OCI-LY1 (cell line): ENCODE results near the gene CACNA1C.

Experiments used
- H2AFZ ChIP-seq: fragments of 200-600 bp; sonication (generic), shearing (Covaris generic); 2 replicates; pipeline ENCODE4 v1.6.0; 2014; ENCODE audit warnings: antibody characterized with exemption, mild to moderate bottlenecking, low read length
- H3F3A ChIP-seq: fragments of 200-600 bp; sonication (generic), shearing (Covaris generic); 2 replicates; pipeline ENCODE4 v1.6.0; 2014; ENCODE audit warnings: mild to moderate bottlenecking, antibody characterized with exemption, low read length, moderate library complexity; ENCODE audit not compliant: insufficient read depth
- H3K27ac ChIP-seq: fragments of 200-600 bp; sonication (generic); 2 replicates; pipeline ENCODE4 v1.5.1; 2014; ENCODE audit warnings: low read length, mixed run types, mild to moderate bottlenecking, low read depth; ENCODE audit not compliant: poor library complexity, severe bottlenecking
- H3K27me3 ChIP-seq: fragments of 200-600 bp; sonication (generic); 2 replicates; pipeline ENCODE4 v1.6.0; 2014; ENCODE audit warnings: antibody characterized with exemption, mild to moderate bottlenecking, low read length, moderate library complexity; ENCODE audit not compliant: insufficient read depth
- H3K36me3 ChIP-seq: fragments of 200-600 bp; sonication (generic); 2 replicates; pipeline ENCODE4 v1.6.1; 2014; ENCODE audit warnings: mild to moderate bottlenecking, antibody characterized with exemption, low read length, moderate library complexity, mixed read lengths; ENCODE audit not compliant: insufficient read depth
- H3K4me1 ChIP-seq: fragments of 200-600 bp; sonication (generic); 2 replicates; pipeline ENCODE4 v1.5.1; 2014; ENCODE audit warnings: mild to moderate bottlenecking, low read length, moderate library complexity; ENCODE audit not compliant: insufficient read depth, severe bottlenecking
- H3K4me2 ChIP-seq: fragments of 200-600 bp; sonication (generic), shearing (Covaris generic); 2 replicates; pipeline ENCODE4 v1.6.1; 2014; ENCODE audit warnings: low read length
- H3K4me3 ChIP-seq: fragments of 200-600 bp; sonication (generic); 2 replicates; pipeline ENCODE4 v1.5.1; 2014; ENCODE audit warnings: low read length, low read depth, mild to moderate bottlenecking, mixed read lengths; ENCODE audit not compliant: poor library complexity, severe bottlenecking
- H3K79me2 ChIP-seq: fragments of 200-600 bp; shearing (Covaris generic); 2 replicates; pipeline ENCODE4 v1.6.1; 2016; ENCODE audit warnings: mixed run types, low read length, mixed read lengths; ENCODE audit not compliant: insufficient read depth
- H3K9ac ChIP-seq: fragments of 200-600 bp; sonication (generic), shearing (Covaris generic); 2 replicates; pipeline ENCODE4 v1.6.1; 2014; ENCODE audit warnings: mild to moderate bottlenecking, low read length, mixed read lengths
- H3K9me2 ChIP-seq: fragments of 200-600 bp; sonication (generic), shearing (Covaris generic); 2 replicates; pipeline ENCODE4 v1.6.1; 2014; ENCODE audit warnings: low read depth, mild to moderate bottlenecking, low read length, mixed read lengths
- H3K9me3 ChIP-seq: fragments of 200-600 bp; shearing (Covaris generic); 2 replicates; pipeline ENCODE4 v1.6.1; 2014; ENCODE audit warnings: low read length, mixed read lengths
- H4K20me1 ChIP-seq: fragments of 200-600 bp; sonication (generic), shearing (Covaris generic); 2 replicates; pipeline ENCODE4 v1.6.0; 2016; ENCODE audit warnings: mild to moderate bottlenecking, low read length; ENCODE audit not compliant: insufficient read depth
- CTCF ChIP-seq: fragments of 200-600 bp; sonication (generic), shearing (Covaris generic); IDR thresholded peaks from 2 replicates; pipeline ENCODE4 v1.5.1; 2017; ENCODE audit warnings: mild to moderate bottlenecking, antibody characterized with exemption, low read length, moderate library complexity, mixed read lengths
- EZH2 ChIP-seq: fragments of 200-600 bp; sonication (generic), shearing (Covaris generic); IDR thresholded peaks from 2 replicates; pipeline ENCODE4 v1.8.0; 2017; ENCODE audit warnings: borderline replicate concordance, mixed run types, mild to moderate bottlenecking, antibody characterized with exemption, low read length, moderate library complexity, mixed read lengths

Gene CACNA1C

DNA sequence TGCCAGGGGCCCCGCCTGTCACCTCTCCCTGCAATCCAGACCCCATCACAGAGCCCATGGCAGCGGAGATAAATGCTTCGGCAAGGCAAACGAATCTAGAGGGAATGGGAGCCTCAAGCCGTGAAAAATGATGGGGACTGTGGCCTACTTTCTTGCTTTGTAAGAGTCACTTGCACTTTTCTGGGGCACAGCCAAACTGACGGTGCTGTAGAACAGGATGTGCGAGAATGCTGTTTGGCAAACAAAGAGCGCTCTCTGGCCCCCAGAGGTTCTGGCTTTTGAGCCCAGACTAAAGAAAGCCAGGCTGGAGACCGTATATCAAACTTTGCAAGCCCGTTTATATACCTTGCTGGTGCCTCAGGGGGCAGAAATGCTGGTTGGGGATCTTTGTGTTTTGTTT lies 108.7 kb downstream of the CACNA1C start:
- peaks cover 4% of the 10 kb centered on the region for H3K4me1 ChIP-seq
- H3K79me2 ChIP-seq = no peaks in the 10 kb centered on the region
- no peaks in the 10 kb centered on the region for H3K9me2 ChIP-seq
- no peaks in the 10 kb centered on the region; the same call in 1 of the 2 replicates for H3K36me3 ChIP-seq
- H3K4me3 ChIP-seq = no peak overlapping the region
- no peak overlapping the region for H3K9ac ChIP-seq
- no peak overlapping the region for H2AFZ ChIP-seq
- no peak overlapping the region for H3K27ac ChIP-seq
- no peak overlapping the region for H3K4me2 ChIP-seq
- H3F3A ChIP-seq = no peaks in the 10 kb centered on the region
- H3K9me3 ChIP-seq = no peaks in the 10 kb centered on the region
- TF ChIP-seq CTCF = no peak
- TF ChIP-seq EZH2 = no peak
- H4K20me1 ChIP-seq = no peaks in the 10 kb centered on the region
- H3K27me3 ChIP-seq = no peaks in the 10 kb centered on the region; the same call in 1 of the 2 replicates

DNA sequence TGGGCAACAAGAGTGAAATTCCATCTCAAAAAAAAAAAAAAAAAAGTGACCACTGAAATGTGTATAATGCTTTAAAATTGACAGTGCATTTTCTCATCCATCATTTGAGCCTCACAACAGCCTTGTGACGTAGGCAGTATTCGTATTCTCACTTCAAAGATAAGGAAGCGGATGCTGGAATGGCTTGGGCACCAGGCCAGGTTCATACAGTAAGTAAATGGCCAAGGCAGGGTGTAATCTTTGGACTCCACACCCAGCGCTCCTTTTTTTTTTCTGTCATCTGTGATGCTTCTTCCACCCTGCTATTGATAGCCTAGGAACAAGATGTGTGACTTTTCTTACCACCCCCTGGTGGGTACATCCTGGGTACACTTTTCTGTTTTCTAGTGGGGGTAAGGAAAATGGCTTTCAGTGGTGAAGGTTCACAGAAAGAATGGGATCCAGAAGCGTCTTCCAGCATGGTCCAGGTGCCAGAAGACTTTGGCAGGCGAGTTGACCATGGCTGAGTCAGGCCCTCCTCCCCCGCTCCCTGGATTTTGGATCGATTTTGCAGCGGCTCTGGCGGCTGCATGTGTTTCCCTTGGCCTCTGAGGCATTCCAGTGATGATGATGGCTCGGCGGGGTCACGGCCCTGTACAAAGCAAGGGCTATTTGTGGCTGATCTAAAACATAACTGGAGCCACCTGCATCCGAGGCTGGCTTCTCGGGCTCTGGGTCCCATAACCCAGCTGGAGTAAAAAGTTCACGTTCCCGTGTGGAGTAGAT lies 110.6 kb downstream of the CACNA1C start:
- Histone ChIP-seq H3K27ac (no peak overlapping the region), H3K79me2 (no peaks in the 10 kb centered on the region), H3K4me1 (peaks cover 4% of the 10 kb centered on the region), H3K4me2 (no peak overlapping the region), H3K9ac (no peak overlapping the region), H3K36me3 (peaks cover 8% of the 10 kb centered on the region; the same call in 1 of the 2 replicates), H3K4me3 (no peak overlapping the region), H3K9me3 (peaks cover 15% of the 10 kb centered on the region), H3K9me2 (no peaks in the 10 kb centered on the region), H4K20me1 (no peaks in the 10 kb centered on the region), H3K27me3 (peaks cover 11% of the 10 kb centered on the region; the same call in 1 of the 2 replicates), H2AFZ (no peak overlapping the region), H3F3A (no peaks in the 10 kb centered on the region)
- TF ChIP-seq EZH2 = no peak
- TF ChIP-seq CTCF = no peak

DNA sequence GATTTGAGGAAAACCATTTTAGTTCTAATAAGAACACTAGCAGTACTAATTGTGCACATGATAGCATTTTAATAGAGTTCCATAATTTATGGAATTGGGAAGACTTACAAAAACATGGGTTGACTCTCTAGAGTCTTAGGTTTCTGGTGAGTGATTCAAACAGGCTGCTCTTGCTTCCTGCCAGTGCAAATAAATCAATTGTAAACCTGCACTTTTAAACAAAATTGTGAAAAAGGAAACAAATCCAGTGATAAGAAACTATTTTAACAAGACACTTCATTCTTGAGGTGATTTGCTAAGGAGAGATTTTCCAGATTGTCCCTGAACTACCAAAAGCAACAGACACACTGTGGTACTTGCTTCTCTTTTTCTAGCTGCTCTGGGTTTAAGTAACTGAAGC lies 112.2 kb downstream of the CACNA1C start:
- Histone ChIP-seq H3K4me1 (peaks cover 4% of the 10 kb centered on the region), H3K9ac (no peak overlapping the region), H3K4me3 (no peak overlapping the region), H3K27ac (no peak overlapping the region), H3K27me3 (peaks cover 11% of the 10 kb centered on the region; the same call in 1 of the 2 replicates), H3K79me2 (no peaks in the 10 kb centered on the region), H4K20me1 (no peaks in the 10 kb centered on the region), H3K9me3 (peaks cover 15% of the 10 kb centered on the region), H3K36me3 (peaks cover 8% of the 10 kb centered on the region; the same call in 1 of the 2 replicates), H3K4me2 (no peak overlapping the region), H3F3A (no peaks in the 10 kb centered on the region), H2AFZ (no peak overlapping the region), H3K9me2 (no peaks in the 10 kb centered on the region)
- TF ChIP-seq EZH2 = no peak
- no peak for TF ChIP-seq CTCF
